H9 (cell line): ENCODE data around the gene PARD3. TPM values are rescaled to one million over a fixed set of nuclear protein-coding genes. Genes with fewer than 3 reads are reported as not detected.

Source experiments
- DNase-seq: peaks from one replicate; pipeline ENCODE4 v3.0.0-alpha.2; 2017
- H2AFZ ChIP-seq: one replicate; pipeline ENCODE4 v1.6.1; 2013; ENCODE audit warnings: mild to moderate bottlenecking, low read length, control low read depth, moderate library complexity
- H2AK5ac ChIP-seq: 2 replicates; pipeline ENCODE4 v1.6.1; 2013; ENCODE audit warnings: low read length, control low read depth, mixed read lengths; ENCODE audit not compliant: insufficient read length
- H2BK120ac ChIP-seq: one replicate; pipeline ENCODE4 v1.6.1; 2013; ENCODE audit warnings: low read depth, mild to moderate bottlenecking, low read length, control low read depth, inconsistent platforms; ENCODE audit not compliant: poor library complexity, severe bottlenecking
- H2BK12ac ChIP-seq: 2 replicates; pipeline ENCODE4 v1.6.1; 2013; ENCODE audit warnings: low read length, control low read depth, mixed read lengths, low read depth; ENCODE audit not compliant: insufficient read length
- H2BK15ac ChIP-seq: 2 replicates; pipeline ENCODE4 v1.6.1; 2013; ENCODE audit warnings: low read depth, low read length, control low read depth
- H2BK20ac ChIP-seq: one replicate; pipeline ENCODE4 v1.6.1; 2013; ENCODE audit warnings: low read depth, mild to moderate bottlenecking, low read length, control low read depth, inconsistent platforms; ENCODE audit not compliant: poor library complexity, severe bottlenecking
- H2BK5ac ChIP-seq: 2 replicates; pipeline ENCODE4 v1.6.1; 2013; ENCODE audit warnings: low read length, control low read depth, mixed read lengths; ENCODE audit not compliant: insufficient read length
- H3K14ac ChIP-seq: 2 replicates; pipeline ENCODE4 v1.6.1; 2013; ENCODE audit warnings: low read length, control low read depth; ENCODE audit not compliant: insufficient read depth
- H3K18ac ChIP-seq: 2 replicates; pipeline ENCODE4 v1.6.1; 2013; ENCODE audit warnings: low read depth, mild to moderate bottlenecking, mixed read lengths, low read length, control low read depth; ENCODE audit not compliant: insufficient read length
- H3K23ac ChIP-seq: 2 replicates; pipeline ENCODE4 v1.6.1; 2013; ENCODE audit warnings: low read length, control low read depth, mixed read lengths, low read depth; ENCODE audit not compliant: insufficient read length
- H3K23me2 ChIP-seq: 2 replicates; pipeline ENCODE4 v1.6.1; 2013; ENCODE audit warnings: low read depth, mild to moderate bottlenecking, mixed read lengths, low read length, control low read depth; ENCODE audit not compliant: insufficient read length, poor library complexity, severe bottlenecking
- H3K27ac ChIP-seq: 2 replicates; pipeline ENCODE4 v1.5.1; 2013; ENCODE audit warnings: low read length, control low read depth, mixed read lengths, low read depth; ENCODE audit not compliant: insufficient read length
- H3K27me3 ChIP-seq: 2 replicates; pipeline ENCODE4 v1.6.1; 2013; ENCODE audit warnings: low read length, control low read depth, inconsistent platforms; ENCODE audit not compliant: insufficient read depth
- H3K4ac ChIP-seq: 2 replicates; pipeline ENCODE4 v1.6.1; 2013; ENCODE audit warnings: low read depth, mild to moderate bottlenecking, control low read depth, inconsistent platforms, low read length, moderate library complexity
- H3K4me1 ChIP-seq: 2 replicates; pipeline ENCODE4 v1.6.1; 2013; ENCODE audit warnings: low read length, control low read depth, inconsistent platforms; ENCODE audit not compliant: insufficient read depth
- H3K4me2 ChIP-seq: 2 replicates; pipeline ENCODE4 v1.6.1; 2013; ENCODE audit warnings: low read length, control low read depth, mixed read lengths; ENCODE audit not compliant: insufficient read length, insufficient read depth
- H3K56ac ChIP-seq: 2 replicates; pipeline ENCODE4 v1.6.1; 2013; ENCODE audit warnings: low read depth, mild to moderate bottlenecking, mixed read lengths, low read length, control low read depth; ENCODE audit not compliant: insufficient read length
- H3K79me1 ChIP-seq: 2 replicates; pipeline ENCODE4 v1.6.1; 2013; ENCODE audit warnings: low read depth, mild to moderate bottlenecking, moderate library complexity, low read length, control low read depth, inconsistent platforms; ENCODE audit not compliant: insufficient read depth, poor library complexity, severe bottlenecking
- H3K79me2 ChIP-seq: 2 replicates; pipeline ENCODE4 v1.6.1; 2013; ENCODE audit warnings: low read length, control low read depth, inconsistent platforms; ENCODE audit not compliant: insufficient read depth
- H3K9ac ChIP-seq: 2 replicates; pipeline ENCODE4 v1.6.1; 2013; ENCODE audit warnings: low read length, control low read depth, mixed read lengths; ENCODE audit not compliant: insufficient read length; ENCODE audit errors: extremely low read depth
- H3K9me3 ChIP-seq: one replicate; pipeline ENCODE4 v1.6.1; 2013; ENCODE audit warnings: low read depth, low read length, inconsistent platforms; ENCODE audit not compliant: control insufficient read depth
- H3T11ph ChIP-seq: one replicate; pipeline ENCODE4 v1.6.1; 2013; ENCODE audit warnings: mild to moderate bottlenecking, low read length, control low read depth, inconsistent platforms
- H4K20me1 ChIP-seq: one replicate; pipeline ENCODE4 v1.6.1; 2013; ENCODE audit not compliant: control insufficient read depth, insufficient read length, insufficient read depth
- H4K5ac ChIP-seq: 2 replicates; pipeline ENCODE4 v1.6.1; 2013; ENCODE audit warnings: low read depth, mild to moderate bottlenecking, mixed read lengths, low read length, control low read depth; ENCODE audit not compliant: insufficient read length
- H4K8ac ChIP-seq: replicated peaks from 2 replicates; pipeline ENCODE4 v1.6.1; 2013; ENCODE audit warnings: low read length, control low read depth, mixed read lengths, low read depth; ENCODE audit not compliant: insufficient read length
- H4K91ac ChIP-seq: 2 replicates; pipeline ENCODE4 v1.6.1; 2013; ENCODE audit warnings: low read depth, mild to moderate bottlenecking, moderate library complexity, mixed read lengths, low read length, control low read depth; ENCODE audit not compliant: insufficient read length
- H3K27ac Mint-ChIP-seq, 3 experiments: 2 replicates in 2 of 3; 3 replicates in 1 of 3; pipeline ENCODE4 v1.8.0; 2020 to 2021; ENCODE audit warnings: mixed read lengths in 3 of 3, mild to moderate bottlenecking in 1 of 3, moderate library complexity in 1 of 3
- H3K27me3 Mint-ChIP-seq: 2 replicates; pipeline ENCODE4 v1.8.0; 2021; ENCODE audit warnings: low read depth, mild to moderate bottlenecking, moderate library complexity, mixed read lengths
- H3K36me3 Mint-ChIP-seq, 3 experiments: 2 replicates in 2 of 3; 3 replicates in 1 of 3; pipeline ENCODE4 v1.8.0; 2020 to 2021; ENCODE audit warnings: low read depth in 3 of 3, mixed read lengths in 3 of 3; ENCODE audit not compliant: insufficient read depth in 1 of 3
- H3K4me1 Mint-ChIP-seq, 2 experiments: 2 replicates each; pipeline ENCODE4 v1.8.0; 2020; ENCODE audit warnings: mixed read lengths in 2 of 2
- H3K4me3 Mint-ChIP-seq, 2 experiments: 2 replicates in 1 of 2; 3 replicates in 1 of 2; pipeline ENCODE4 v1.8.0; 2020 to 2021; ENCODE audit warnings: mild to moderate bottlenecking in 2 of 2, mixed read lengths in 2 of 2, moderate library complexity in 1 of 2
- H3K9me3 Mint-ChIP-seq, 2 experiments: 2 replicates in 1 of 2; 3 replicates in 1 of 2; pipeline ENCODE4 v1.8.0; 2020; ENCODE audit warnings: mild to moderate bottlenecking in 2 of 2, mixed read lengths in 2 of 2, moderate library complexity in 1 of 2
- WGBS: extraction: QIAGEN DNeasy Blood & Tissue Kit; methylation state at CpG from one replicate; pipeline ENCODE4 v1.1.7; 2013; ENCODE audit warnings: missing lambda C conversion rate, low lambda C conversion rate, mixed read lengths; ENCODE audit not compliant: insufficient read length; ENCODE audit errors: extremely low coverage; 5-methylcytosine and 5-hydroxymethylcytosine counted together
- total RNA-seq: library from RNA; stranded (reverse); gene quantifications from 2 replicates; pipeline ENCODE4 v1.2.1, GENCODE V29; 2021
- TF ChIP-seq, protein P1 (sequence below): fragments of 200-600 bp; sonication (generic); conservative IDR thresholded peaks from 3 replicates; pipeline ENCODE4 v1.8.0; 2021; ENCODE audit warnings: antibody characterized with exemption, mild to moderate bottlenecking

The PARD3 gene
- total RNA-seq, 1 experiment from 2014 or later = 44.7 TPM

DNA sequence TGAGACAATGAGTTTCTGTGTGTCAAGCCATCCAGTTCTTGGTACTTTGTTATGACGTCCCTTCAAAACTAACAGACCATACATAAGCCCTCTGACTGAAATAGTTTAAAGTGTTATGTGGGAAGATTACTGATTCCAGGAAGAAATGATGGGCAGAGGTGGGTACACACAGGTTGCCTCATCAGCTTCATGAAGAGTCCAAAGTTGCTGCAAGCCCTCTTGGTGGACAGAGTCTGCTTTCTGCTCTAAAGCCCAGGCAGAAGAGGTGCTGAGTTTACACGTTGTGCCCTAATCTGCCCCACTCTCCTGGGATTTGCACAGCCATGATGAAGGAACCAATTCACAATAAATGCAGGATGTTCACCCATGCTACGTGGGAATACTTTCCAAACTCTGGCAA is 187.4 kb downstream of the PARD3 start:
- TF ChIP-seq, protein P1, sequence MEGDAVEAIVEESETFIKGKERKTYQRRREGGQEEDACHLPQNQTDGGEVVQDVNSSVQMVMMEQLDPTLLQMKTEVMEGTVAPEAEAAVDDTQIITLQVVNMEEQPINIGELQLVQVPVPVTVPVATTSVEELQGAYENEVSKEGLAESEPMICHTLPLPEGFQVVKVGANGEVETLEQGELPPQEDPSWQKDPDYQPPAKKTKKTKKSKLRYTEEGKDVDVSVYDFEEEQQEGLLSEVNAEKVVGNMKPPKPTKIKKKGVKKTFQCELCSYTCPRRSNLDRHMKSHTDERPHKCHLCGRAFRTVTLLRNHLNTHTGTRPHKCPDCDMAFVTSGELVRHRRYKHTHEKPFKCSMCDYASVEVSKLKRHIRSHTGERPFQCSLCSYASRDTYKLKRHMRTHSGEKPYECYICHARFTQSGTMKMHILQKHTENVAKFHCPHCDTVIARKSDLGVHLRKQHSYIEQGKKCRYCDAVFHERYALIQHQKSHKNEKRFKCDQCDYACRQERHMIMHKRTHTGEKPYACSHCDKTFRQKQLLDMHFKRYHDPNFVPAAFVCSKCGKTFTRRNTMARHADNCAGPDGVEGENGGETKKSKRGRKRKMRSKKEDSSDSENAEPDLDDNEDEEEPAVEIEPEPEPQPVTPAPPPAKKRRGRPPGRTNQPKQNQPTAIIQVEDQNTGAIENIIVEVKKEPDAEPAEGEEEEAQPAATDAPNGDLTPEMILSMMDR = no peak
- Histone ChIP-seq H4K91ac (no peak overlapping the region), H3K27ac (no peak overlapping the region), H3K23me2 (no peaks in the 10 kb centered on the region), H3K4ac (no peak overlapping the region), H4K8ac (no peak overlapping the region), H3K79me1 (no peaks in the 10 kb centered on the region), H3K4me1 (no peaks in the 10 kb centered on the region; the same call in 1 of the 2 replicates), H3K79me2 (peaks cover 2% of the 10 kb centered on the region; the same call in 1 of the 2 replicates), H2AK5ac (no peak overlapping the region), H2BK20ac (no peak overlapping the region), H2BK5ac (no peak overlapping the region), H4K20me1 (no peaks in the 10 kb centered on the region), H2BK120ac (no peak overlapping the region), H3K9ac (no peak overlapping the region), H3K9me3 (no peaks in the 10 kb centered on the region), H3K56ac (no peak overlapping the region), H4K5ac (no peak overlapping the region), H2BK12ac (no peak overlapping the region), H3T11ph (no peak overlapping the region), H3K14ac (no peak overlapping the region), H2AFZ (no peak overlapping the region), H3K4me2 (no peak overlapping the region), H3K27me3 (no peaks in the 10 kb centered on the region), H3K23ac (no peak overlapping the region), H2BK15ac (no peak overlapping the region), H3K18ac (no peak overlapping the region)
- WGBS = no CpG with 5 or more reads among the region's 3 CpGs
- H3K4me1 Mint-ChIP-seq = peaks cover 14 to 15% of the 10 kb centered on the region in 2 experiments
- H3K9me3 Mint-ChIP-seq = no peaks in the 10 kb centered on the region
- H3K36me3 Mint-ChIP-seq = no peaks in the 10 kb centered on the region; a peak in 1 of 7 replicates
- DNase-seq = no peak
- H3K4me3 Mint-ChIP-seq = no peak overlapping the region
- no peaks in the 10 kb centered on the region for H3K27me3 Mint-ChIP-seq
- H3K27ac Mint-ChIP-seq = no peak overlapping the region
